Panc1 (cell line): ENCODE data around the gene CPEB1. TPM values are rescaled to one million over a fixed set of nuclear protein-coding genes. Genes with fewer than 3 reads are reported as not detected.

Source experiments
- ATAC-seq: fragments of 200-7000 bp; cut with Tn5 transposase; 2 replicates; pipeline ENCODE4 v1.9.1; 2020; ENCODE audit warnings: mild to moderate bottlenecking, moderate library complexity
- BruUV-seq: library from RNA; stranded (reverse); fragments of 400-500 nt; replicated peaks from 2 replicates; lab custom pipeline; 2021; lab: Mats Ljungman, UMichigan
- CTCF ChIA-PET: fragments of 300-600 bp; sonication (Branson Sonifier 250); formaldehyde crosslinking; loops from one replicate; lab custom pipeline; 2022; ENCODE audit warnings: antibody characterized with exemption; lab: Charles Lee
- POLR2A ChIA-PET: fragments of 300-600 bp; sonication (Branson Sonifier 250); formaldehyde crosslinking; loops from one replicate; lab custom pipeline; 2022; ENCODE audit warnings: antibody characterized with exemption; lab: Charles Lee
- DNase-seq: peaks from one replicate; pipeline ENCODE4 v3.0.0-alpha.2; 2010; ENCODE audit warnings: low read depth, low spot score
- H3K27ac ChIP-seq: 2 replicates; pipeline ENCODE4 v1.5.1; 2011; ENCODE audit warnings: mild to moderate bottlenecking, low read length, inconsistent platforms
- H3K27me3 ChIP-seq: fragments of 200-500 bp; sonication (Bioruptor generic); 2 replicates; pipeline ENCODE4 v1.6.0; 2014; ENCODE audit warnings: low read length, inconsistent platforms; ENCODE audit not compliant: control insufficient read depth, insufficient read depth
- H3K36me3 ChIP-seq: fragments of 200-500 bp; sonication (Bioruptor generic); 2 replicates; pipeline ENCODE4 v1.5.1; 2014; ENCODE audit warnings: inconsistent platforms, mild to moderate bottlenecking, low read length, moderate library complexity; ENCODE audit not compliant: control insufficient read depth, insufficient read depth
- H3K4me1 ChIP-seq: 2 replicates; pipeline ENCODE4 v1.5.1; 2011; ENCODE audit warnings: inconsistent platforms, mild to moderate bottlenecking, low read length, moderate library complexity; ENCODE audit not compliant: control insufficient read depth, insufficient read depth
- H3K4me3 ChIP-seq, 2 experiments: 2 replicates each; pipeline ENCODE4 v1.5.1; 2011 to 2012; ENCODE audit warnings: low read depth in 2 of 2, low read length in 2 of 2, mild to moderate bottlenecking in 2 of 2, inconsistent platforms in 1 of 2, moderate library complexity in 1 of 2
- H3K9me3 ChIP-seq: fragments of 200-500 bp; sonication (Bioruptor generic); 2 replicates; pipeline ENCODE4 v1.5.1; 2014; ENCODE audit warnings: low read depth, mild to moderate bottlenecking, inconsistent platforms, low read length, moderate library complexity; ENCODE audit not compliant: control insufficient read depth, insufficient read depth
- CTCF ChIP-seq: fragments of 450-650 bp; IDR thresholded peaks from 2 replicates; pipeline ENCODE4 v1.5.1; 2017; ENCODE audit warnings: mild to moderate bottlenecking
- POLR2AphosphoS5 ChIP-seq: IDR thresholded peaks from 2 replicates; pipeline ENCODE4 v1.6.1; 2012; ENCODE audit warnings: mild to moderate bottlenecking, low read depth, low read length, moderate library complexity
- REST ChIP-seq, 2 experiments: IDR thresholded peaks; 2 replicates each; pipeline ENCODE4 v1.6.1; 2011 to 2012; ENCODE audit warnings: low read depth in 2 of 2, control low read depth in 1 of 2, low read length in 1 of 2, mild to moderate bottlenecking in 1 of 2, moderate library complexity in 1 of 2; ENCODE audit not compliant: insufficient read depth in 1 of 2
- SIN3A ChIP-seq: IDR thresholded peaks from 2 replicates; pipeline ENCODE4 v1.6.1; 2012; ENCODE audit warnings: low read depth, mild to moderate bottlenecking, low read length, moderate library complexity, borderline replicate concordance; ENCODE audit not compliant: insufficient read depth
- TCF7L2 ChIP-seq: IDR thresholded peaks from 2 replicates; pipeline ENCODE4 v1.6.1; 2011; ENCODE audit warnings: mild to moderate bottlenecking, low read depth, low read length, inconsistent platforms
- in situ Hi-C: cut with HindIII; loops from 2 replicates; pipeline ENCODE4 v1.10.0; 2016; ENCODE audit warnings: low sequenced_read_pairs, low pct_unique_long_range_greater_than_20kb
- intact Hi-C: fragments of 100-400 bp; cut with micrococcal nuclease; formaldehyde crosslinking; loops from one replicate; pipeline ENCODE4 v1.10.0; 2022; ENCODE audit not compliant: unreplicated experiment
- total RNA-seq: library from RNA; stranded (reverse); gene quantifications from one replicate; pipeline ENCODE4 v1.2.1, GENCODE V29; 2021; ENCODE audit not compliant: unreplicated experiment

Gene CPEB1
- total RNA-seq, 1 experiment from 2014 or later = 19.5 TPM

GRCh38 chr15:82595766-82596165 lies 51.4 kb downstream of the CPEB1 start:
- CTCF ChIA-PET = no interaction called here
- no peaks in the 10 kb centered on the region for H3K27me3 ChIP-seq
- intact Hi-C loops (no loop called here), in situ Hi-C loops (no loop called here)
- ATAC-seq (no peak), DNase-seq (no peak)
- BruUV-seq = no TSS peak
- no peaks in the 10 kb centered on the region for H3K9me3 ChIP-seq
- POLR2A ChIA-PET = no interaction called here
- H3K4me3 ChIP-seq = no peak overlapping the region
- no peaks in the 10 kb centered on the region for H3K4me1 ChIP-seq
- H3K36me3 ChIP-seq = no peaks in the 10 kb centered on the region
- H3K27ac ChIP-seq = no peak overlapping the region
- TF ChIP-seq TCF7L2 (no peak), POLR2AphosphoS5 (no peak), SIN3A (no peak), REST (IDR thresholded peaks at IDR 0.05; ENCODE audit: insufficient read depth in 1 of 2, low read depth in 2 of 2, low read length in 1 of 2) (no peak), CTCF (no peak)

- no peaks in the 10 kb centered on the region for H3K9me3 ChIP-seq
- H3K4me3 ChIP-seq = no peak overlapping the region
- DNase-seq (no peak), ATAC-seq (no peak)
- BruUV-seq = no TSS peak
- no peaks in the 10 kb centered on the region for H3K27me3 ChIP-seq
- CTCF ChIA-PET = no interaction called here
- POLR2A ChIA-PET = no interaction called here
- H3K4me1 ChIP-seq = no peaks in the 10 kb centered on the region
- no peaks in the 10 kb centered on the region for H3K36me3 ChIP-seq
- no peak overlapping the region for H3K27ac ChIP-seq
- intact Hi-C loops (no loop called here), in situ Hi-C loops (no loop called here)
- no peak for TF ChIP-seq POLR2AphosphoS5
- TF ChIP-seq CTCF = no peak
- no peak for TF ChIP-seq SIN3A
These were observed 52.0 kb downstream of the CPEB1 start for GRCh38 chr15:82595203-82595602.
